ENCODE results near the gene CISD1. TPM values are rescaled to one million over a fixed set of nuclear protein-coding genes. Genes with fewer than 3 reads are reported as not detected.

The CISD1 gene
- total RNA-seq, 4 donors from 2014 or later = 3.7 to 32.2 (median 28.1) TPM

DNA sequence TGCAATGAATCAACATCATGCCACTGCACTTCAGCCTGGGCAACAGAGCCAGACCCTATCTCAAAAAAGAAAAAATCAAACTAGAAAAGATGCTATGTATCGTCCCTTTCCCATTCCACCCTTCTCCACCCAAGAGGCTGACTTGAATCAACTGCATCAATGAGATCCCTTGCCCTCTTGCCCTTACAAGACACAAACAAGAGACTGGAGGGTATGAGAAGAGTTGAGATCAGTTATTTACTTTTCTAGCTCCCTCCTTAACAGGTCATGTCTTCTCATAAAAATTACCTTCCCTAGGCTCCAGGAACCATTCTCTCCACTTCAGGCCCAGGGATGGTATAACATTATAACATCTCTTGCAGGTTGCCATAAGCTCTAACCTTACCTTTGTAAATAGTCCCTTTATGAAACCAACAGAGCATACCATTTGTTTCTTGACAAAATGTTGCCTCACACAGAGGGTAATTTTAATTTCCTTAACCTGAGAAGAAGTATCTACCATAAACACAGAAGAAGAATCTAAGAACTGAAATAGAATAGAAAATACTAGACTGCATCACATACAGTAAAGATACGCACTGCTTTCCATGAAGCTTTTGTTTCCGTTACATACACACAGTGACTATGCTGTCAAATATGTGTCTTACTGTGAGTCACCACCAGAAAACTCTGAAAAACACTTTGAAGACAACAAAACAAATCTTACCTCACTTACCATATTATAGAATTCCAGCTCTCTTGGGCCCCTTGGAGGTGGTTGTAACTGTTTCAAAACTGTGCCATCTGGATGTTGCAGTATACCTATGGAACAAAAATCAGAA, 31.7 kb upstream of the CISD1 start:
- WGBS, 2 donors (ENCODE audit: low coverage in 1 of 2) = 97 to 100% methylated on average over 3 of the region's 3 CpGs
- Histone ChIP-seq H3K9me3 (no peaks in the 10 kb centered on the region), H3K27ac (no peak overlapping the region), H3K4me1 (no peaks in the 10 kb centered on the region), H3K27me3 (no peaks in the 10 kb centered on the region), H3K4me3 (no peak overlapping the region), H3K36me3 (peaks cover 0 to 22% (median 0%) of the 10 kb centered on the region in 4 donors)
- TF ChIP-seq POLR2A (IDR thresholded peaks at IDR 0.05) (no peak), POLR2AphosphoS5 (IDR thresholded peaks at IDR 0.05) (no peak), EP300 (IDR thresholded peaks at IDR 0.05; ENCODE audit: low read depth) (no peak)
- TF ChIP-seq, protein P1, sequence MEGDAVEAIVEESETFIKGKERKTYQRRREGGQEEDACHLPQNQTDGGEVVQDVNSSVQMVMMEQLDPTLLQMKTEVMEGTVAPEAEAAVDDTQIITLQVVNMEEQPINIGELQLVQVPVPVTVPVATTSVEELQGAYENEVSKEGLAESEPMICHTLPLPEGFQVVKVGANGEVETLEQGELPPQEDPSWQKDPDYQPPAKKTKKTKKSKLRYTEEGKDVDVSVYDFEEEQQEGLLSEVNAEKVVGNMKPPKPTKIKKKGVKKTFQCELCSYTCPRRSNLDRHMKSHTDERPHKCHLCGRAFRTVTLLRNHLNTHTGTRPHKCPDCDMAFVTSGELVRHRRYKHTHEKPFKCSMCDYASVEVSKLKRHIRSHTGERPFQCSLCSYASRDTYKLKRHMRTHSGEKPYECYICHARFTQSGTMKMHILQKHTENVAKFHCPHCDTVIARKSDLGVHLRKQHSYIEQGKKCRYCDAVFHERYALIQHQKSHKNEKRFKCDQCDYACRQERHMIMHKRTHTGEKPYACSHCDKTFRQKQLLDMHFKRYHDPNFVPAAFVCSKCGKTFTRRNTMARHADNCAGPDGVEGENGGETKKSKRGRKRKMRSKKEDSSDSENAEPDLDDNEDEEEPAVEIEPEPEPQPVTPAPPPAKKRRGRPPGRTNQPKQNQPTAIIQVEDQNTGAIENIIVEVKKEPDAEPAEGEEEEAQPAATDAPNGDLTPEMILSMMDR (IDR thresholded peaks at IDR 0.05) = no peak
- no peak for DNase-seq
- intact Hi-C loops (cut with DNase I; ENCODE audit: low total_unique reads) (no loop called here), in situ Hi-C loops (cut with MboI; ENCODE audit: low pct_ligation_motif_present in 1 of 4, low pct_unique_long_range_greater_than_20kb in 1 of 4, low sequenced_read_pairs in 3 of 4) (no loop called here)

DNA sequence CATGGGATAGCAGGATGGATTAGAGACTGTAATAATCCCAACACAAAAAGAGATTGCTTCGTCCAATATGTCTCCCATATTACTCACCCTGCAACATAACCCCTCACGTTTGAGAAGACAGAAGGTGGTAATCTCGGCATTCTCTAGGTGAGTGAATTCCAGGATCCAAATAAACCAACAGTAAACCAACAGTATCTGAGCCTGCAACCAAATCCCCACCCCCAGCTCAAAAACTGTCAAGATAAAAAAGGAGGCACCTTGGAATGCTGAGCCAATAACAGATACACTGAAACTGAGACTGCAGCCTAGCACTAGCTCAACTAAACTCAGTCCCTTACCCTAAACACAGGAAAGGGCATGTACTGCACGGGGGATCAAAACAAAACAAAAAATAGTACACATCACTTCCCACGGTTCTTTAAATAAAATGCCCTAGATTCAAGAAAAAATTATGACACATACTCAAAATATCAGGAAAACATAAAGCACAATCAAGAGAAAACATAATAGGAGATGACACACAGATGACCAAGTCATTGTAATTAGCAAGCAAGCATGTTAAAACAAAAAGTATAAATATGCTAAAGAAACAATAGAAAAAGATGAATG, 29.3 kb upstream of the CISD1 start:
- in situ Hi-C loops (cut with MboI; ENCODE audit: low pct_ligation_motif_present in 1 of 4, low pct_unique_long_range_greater_than_20kb in 1 of 4, low sequenced_read_pairs in 3 of 4) = no loop called here
- DNase-seq = no peak
- WGBS, 2 donors (ENCODE audit: low coverage in 1 of 2) = 83 to 92% methylated on average over 3 to 5 of the region's 5 CpGs
- Histone ChIP-seq H3K36me3 (peaks cover 0 to 22% (median 0%) of the 10 kb centered on the region in 4 donors), H3K27me3 (no peaks in the 10 kb centered on the region), H3K4me3 (no peak overlapping the region), H3K27ac (no peak overlapping the region), H3K4me1 (no peaks in the 10 kb centered on the region), H3K9me3 (no peaks in the 10 kb centered on the region)
- no peak for TF ChIP-seq EP300 (IDR thresholded peaks at IDR 0.05; ENCODE audit: low read depth)
- no peak for TF ChIP-seq POLR2AphosphoS5 (IDR thresholded peaks at IDR 0.05)
- TF ChIP-seq, protein P1 (IDR thresholded peaks at IDR 0.05) = no peak
- TF ChIP-seq POLR2A (IDR thresholded peaks at IDR 0.05) = no peak
- intact Hi-C loops (cut with DNase I; ENCODE audit: low total_unique reads) = no loop called here

DNA sequence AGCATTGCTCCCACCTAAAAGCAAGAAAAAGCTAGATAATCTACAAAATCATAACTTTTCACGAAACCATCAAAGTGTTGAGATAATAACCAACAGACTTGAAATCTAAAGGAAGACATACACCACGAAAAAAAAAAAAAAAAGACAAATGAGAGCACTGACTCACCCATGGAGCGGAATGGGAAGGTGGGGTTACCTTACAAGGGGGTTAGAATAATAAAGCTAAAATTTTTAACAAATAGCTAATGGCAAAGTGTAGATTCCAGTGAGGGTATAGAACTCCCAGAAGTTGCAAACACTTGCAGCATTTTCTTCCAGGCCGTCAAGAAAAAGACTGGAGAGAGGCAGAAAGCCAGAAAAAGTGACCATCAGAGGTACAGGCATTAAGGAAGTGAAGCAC, 28.4 kb upstream of the CISD1 start:
- DNase-seq = no peak
- Histone ChIP-seq H3K27me3 (no peaks in the 10 kb centered on the region), H3K27ac (no peak overlapping the region), H3K4me1 (no peaks in the 10 kb centered on the region), H3K4me3 (no peak overlapping the region), H3K9me3 (no peaks in the 10 kb centered on the region), H3K36me3 (peaks cover 0 to 17% (median 0%) of the 10 kb centered on the region in 4 donors)
- 80 to 82% methylated on average over 3 to 4 of the region's 4 CpGs for WGBS, 2 donors (ENCODE audit: low coverage in 1 of 2)
- in situ Hi-C loops (cut with MboI; ENCODE audit: low pct_ligation_motif_present in 1 of 4, low pct_unique_long_range_greater_than_20kb in 1 of 4, low sequenced_read_pairs in 3 of 4) = no loop called here
- TF ChIP-seq POLR2A (IDR thresholded peaks at IDR 0.05) = no peak
- TF ChIP-seq, protein P1 (IDR thresholded peaks at IDR 0.05) = no peak
- TF ChIP-seq POLR2AphosphoS5 (IDR thresholded peaks at IDR 0.05) = no peak
- TF ChIP-seq EP300 (IDR thresholded peaks at IDR 0.05; ENCODE audit: low read depth) = no peak
- intact Hi-C loops (cut with DNase I; ENCODE audit: low total_unique reads) = no loop called here

DNA sequence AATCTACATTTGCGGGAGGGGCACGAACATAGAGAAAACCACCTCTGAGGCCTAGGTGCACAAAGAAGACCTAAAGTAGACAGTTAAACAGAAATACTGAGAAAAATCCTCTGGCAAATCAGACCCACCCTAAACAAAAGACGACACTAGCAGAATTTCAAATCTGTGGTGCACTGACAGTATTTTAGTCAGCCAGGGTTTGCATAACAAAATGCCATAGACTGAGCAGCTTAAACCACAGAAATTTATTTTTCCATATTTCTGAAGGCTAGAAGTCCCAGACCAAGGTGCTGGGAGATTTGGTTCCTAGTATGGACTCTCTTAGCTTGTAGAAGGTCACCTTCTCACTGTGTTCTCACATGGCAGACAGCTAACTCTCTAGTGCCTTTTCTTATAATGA, 27.6 kb upstream of the CISD1 start:
- Histone ChIP-seq H3K36me3 (peaks cover 0 to 9% (median 0%) of the 10 kb centered on the region in 4 donors), H3K27ac (no peak overlapping the region), H3K9me3 (no peaks in the 10 kb centered on the region), H3K4me3 (no peak overlapping the region), H3K27me3 (no peaks in the 10 kb centered on the region), H3K4me1 (no peaks in the 10 kb centered on the region)
- no peak for TF ChIP-seq EP300 (IDR thresholded peaks at IDR 0.05; ENCODE audit: low read depth)
- TF ChIP-seq, protein P1 (IDR thresholded peaks at IDR 0.05) = no peak
- TF ChIP-seq POLR2A (IDR thresholded peaks at IDR 0.05) = no peak
- DNase-seq = no peak
- WGBS, 2 donors (ENCODE audit: low coverage in 1 of 2) = 67 to 83% methylated on average over 3 of the region's 3 CpGs
- intact Hi-C loops (cut with DNase I; ENCODE audit: low total_unique reads) (no loop called here), in situ Hi-C loops (cut with MboI; ENCODE audit: low pct_ligation_motif_present in 1 of 4, low pct_unique_long_range_greater_than_20kb in 1 of 4, low sequenced_read_pairs in 3 of 4) (no loop called here)

Measured in transverse colon (tissue), 4 donors.